H1 (cell line): ENCODE measurements around the gene AFAP1L2. TPM values are rescaled to one million over a fixed set of nuclear protein-coding genes. Genes with fewer than 3 reads are reported as not detected.

Source experiments
- BCL11A ChIP-seq, 2 experiments: IDR thresholded peaks; one replicate each; pipeline ENCODE4 v1.6.1; 2011; ENCODE audit warnings: low read depth in 2 of 2, low read length in 2 of 2, mild to moderate bottlenecking in 2 of 2
- CBX8 ChIP-seq: fragments of 300-800, 300-1000 bp; sonication (generic); IDR thresholded peaks from 2 replicates; pipeline ENCODE4 v1.7.1; 2016; ENCODE audit warnings: low read depth, low read length, borderline replicate concordance
- CHD7 ChIP-seq: fragments of 300-600 bp; sonication (generic); IDR thresholded peaks from 2 replicates; pipeline ENCODE4 v1.7.1; 2012; ENCODE audit warnings: low read length, moderate library complexity, mild to moderate bottlenecking, inconsistent platforms; ENCODE audit not compliant: insufficient replicate concordance
- EP300 ChIP-seq, 2 experiments: IDR thresholded peaks; 1 replicate in 1 of 2; 2 replicates in 1 of 2; pipeline ENCODE4 v1.6.1; 2011 to 2012; ENCODE audit warnings: low read depth in 2 of 2, low read length in 2 of 2, mild to moderate bottlenecking in 2 of 2, borderline replicate concordance in 1 of 2, inconsistent platforms in 1 of 2, moderate library complexity in 1 of 2
- KDM1A ChIP-seq: fragments of 200-600, 300-600 bp; sonication (generic); IDR thresholded peaks from 2 replicates; pipeline ENCODE4 v1.7.1; 2016; ENCODE audit warnings: mild to moderate bottlenecking, low read length, borderline replicate concordance
- KDM5A ChIP-seq: fragments of 200-600 bp; IDR thresholded peaks from 2 replicates; pipeline ENCODE4 v1.7.1; 2012; ENCODE audit warnings: mild to moderate bottlenecking, low read length, inconsistent platforms, mixed read lengths
- RNF2 ChIP-seq: fragments of 200-900, 300-1000 bp; sonication (generic); IDR thresholded peaks from 2 replicates; pipeline ENCODE4 v1.7.1; 2016; ENCODE audit warnings: borderline replicate concordance, low read depth, mild to moderate bottlenecking, antibody characterized with exemption, low read length; ENCODE audit not compliant: poor library complexity, severe bottlenecking; ENCODE audit errors: missing control alignments
- RXRA ChIP-seq: IDR thresholded peaks from 2 replicates; pipeline ENCODE4 v1.6.1; 2011; ENCODE audit warnings: low read depth, mild to moderate bottlenecking, low read length, moderate library complexity; ENCODE audit not compliant: insufficient read depth
- SIN3A ChIP-seq, 2 experiments: IDR thresholded peaks in 1 of 2; conservative IDR thresholded peaks in 1 of 2; 2 replicates each; pipeline ENCODE4 v1.6.1; 2011 to 2012; ENCODE audit warnings: low read length in 2 of 2, improper control_type of control experiment in 1 of 2, low read depth in 1 of 2, mild to moderate bottlenecking in 1 of 2
- polyA plus RNA-seq, 7 experiments: library from polyadenylated mRNA; depleted of rRNA in 3 of 7; stranded (reverse) in 5 of 7; unstranded in 2 of 7; fragments of >200 nt in 5 of 7; fragments of 200-250 nt in 2 of 7; gene quantifications; 1 replicate in 5 of 7; 2 replicates in 1 of 7; 4 replicates in 1 of 7; pipeline versions ENCODE4 v1.2.1 to v1.2.3, GENCODE V29; 2011 to 2013; ENCODE audit warnings: missing spikeins in 2 of 7, mixed read lengths in 2 of 7
- total RNA-seq: library from RNA; stranded (reverse); fragmentation: NEBNext Ultra II Directional; extraction: Animal tissue kit (Norgen Biotek cat#: 25700); gene quantifications from 2 replicates; pipeline ENCODE4 v1.2.1, GENCODE V29; 2021

Gene AFAP1L2
- total and polyA plus RNA-seq, 2 of the 8 experiments (the other 6 are each of a cell fraction or from before 2014, with no cell fraction given), result 3.9 to 6.4 TPM

- TF ChIP-seq KDM5A, result no peak
- no peak for TF ChIP-seq RNF2
- TF ChIP-seq BCL11A (IDR thresholded peaks at IDR 0.05; ENCODE audit: low read depth in 2 of 2, low read length in 2 of 2), result no peak
- no peak for TF ChIP-seq RXRA
- TF ChIP-seq KDM1A, result no peak
- TF ChIP-seq CHD7, result no peak
- no peak for TF ChIP-seq CBX8
- TF ChIP-seq SIN3A (conservative IDR thresholded peaks at IDR 0.05 in 1 of 2, IDR thresholded peaks at IDR 0.05 in 1 of 2; ENCODE audit: low read depth in 1 of 2, low read length in 2 of 2), result no peak
- no peak for TF ChIP-seq EP300 (IDR thresholded peaks at IDR 0.05; ENCODE audit: borderline replicate concordance in 1 of 2, low read depth in 2 of 2, low read length in 2 of 2)
These were observed 7.8 kb downstream of the AFAP1L2 start (continued) for GRCh38 chr10:114396464-114396863.
